Measurements from ENCODE around the gene CCDC174.
A peak's percentile ranks its signal among the peaks of the same experiment; 100 is the strongest.

The CCDC174 gene

GRCh38 chr3:14718539-14718938 lies 67.0 kb downstream of the CCDC174 start:
- Histone ChIP-seq H3K36me3 (ENCODE audit: insufficient read depth, low read length) (peaks cover 42% of the 10 kb centered on the region), H3K4me1 (ENCODE audit: insufficient read depth, low read length, severe bottlenecking) (peaks cover 51% of the 10 kb centered on the region), H3K4me2 (ENCODE audit: low read length) (peak overlapping the region; percentile 44; the same call in 1 of the 2 replicates), H3K9me3 (ENCODE audit: low read length) (no peaks in the 10 kb centered on the region), H4K20me1 (ENCODE audit: insufficient read depth, low read length) (no peaks in the 10 kb centered on the region), H3K27ac (ENCODE audit: low read depth, low read length, poor library complexity, severe bottlenecking) (peak overlapping the region; percentile 78), H3K4me3 (ENCODE audit: low read depth, low read length, poor library complexity, severe bottlenecking) (peak overlapping the region; percentile 15), H3K27me3 (ENCODE audit: insufficient read depth, low read length) (no peaks in the 10 kb centered on the region), H3F3A (ENCODE audit: insufficient read depth, low read length) (no peaks in the 10 kb centered on the region), H3K9me2 (ENCODE audit: low read depth, low read length) (no peaks in the 10 kb centered on the region), H3K79me2 (ENCODE audit: insufficient read depth, low read length) (no peaks in the 10 kb centered on the region), H3K9ac (ENCODE audit: low read length) (peak overlapping the region; percentile 43; the same call in 1 of the 2 replicates), H2AFZ (ENCODE audit: low read length) (no peak overlapping the region; the same call in 1 of the 2 replicates)
- no peak for TF ChIP-seq EZH2 (IDR thresholded peaks at IDR 0.05; ENCODE audit: borderline replicate concordance, low read length)
- TF ChIP-seq CTCF (IDR thresholded peaks at IDR 0.05; ENCODE audit: low read length): no peak

GRCh38 chr3:14719006-14719405 lies 67.4 kb downstream of the CCDC174 start:
- Histone ChIP-seq H3K9me2 (ENCODE audit: low read depth, low read length) (no peaks in the 10 kb centered on the region), H3K27ac (ENCODE audit: low read depth, low read length, poor library complexity, severe bottlenecking) (peak overlapping the region; percentile 78), H3K36me3 (ENCODE audit: insufficient read depth, low read length) (peaks cover 37% of the 10 kb centered on the region), H3F3A (ENCODE audit: insufficient read depth, low read length) (no peaks in the 10 kb centered on the region), H3K9ac (ENCODE audit: low read length) (no peak overlapping the region; the same call in 1 of the 2 replicates), H2AFZ (ENCODE audit: low read length) (no peak overlapping the region), H3K4me2 (ENCODE audit: low read length) (peak overlapping the region; percentile 44; the same call in 1 of the 2 replicates), H3K4me1 (ENCODE audit: insufficient read depth, low read length, severe bottlenecking) (peaks cover 51% of the 10 kb centered on the region), H3K4me3 (ENCODE audit: low read depth, low read length, poor library complexity, severe bottlenecking) (peak overlapping the region; percentile 15), H3K9me3 (ENCODE audit: low read length) (no peaks in the 10 kb centered on the region), H3K27me3 (ENCODE audit: insufficient read depth, low read length) (no peaks in the 10 kb centered on the region), H3K79me2 (ENCODE audit: insufficient read depth, low read length) (no peaks in the 10 kb centered on the region), H4K20me1 (ENCODE audit: insufficient read depth, low read length) (no peaks in the 10 kb centered on the region)
- no peak for TF ChIP-seq EZH2 (IDR thresholded peaks at IDR 0.05; ENCODE audit: borderline replicate concordance, low read length)
- TF ChIP-seq CTCF (IDR thresholded peaks at IDR 0.05; ENCODE audit: low read length): no peak

GRCh38 chr3:14721126-14721864 lies 69.7 kb downstream of the CCDC174 start:
- Histone ChIP-seq H3K36me3 (ENCODE audit: insufficient read depth, low read length) (peaks cover 35% of the 10 kb centered on the region), H3K9me3 (ENCODE audit: low read length) (no peaks in the 10 kb centered on the region), H3K27ac (ENCODE audit: low read depth, low read length, poor library complexity, severe bottlenecking) (peak overlapping the region; percentile 53), H3K4me2 (ENCODE audit: low read length) (no peak overlapping the region), H3K4me1 (ENCODE audit: insufficient read depth, low read length, severe bottlenecking) (peaks cover 51% of the 10 kb centered on the region), H3F3A (ENCODE audit: insufficient read depth, low read length) (no peaks in the 10 kb centered on the region), H2AFZ (ENCODE audit: low read length) (no peak overlapping the region), H3K9me2 (ENCODE audit: low read depth, low read length) (no peaks in the 10 kb centered on the region), H3K9ac (ENCODE audit: low read length) (no peak overlapping the region; the same call in 1 of the 2 replicates), H3K79me2 (ENCODE audit: insufficient read depth, low read length) (no peaks in the 10 kb centered on the region), H3K27me3 (ENCODE audit: insufficient read depth, low read length) (no peaks in the 10 kb centered on the region), H4K20me1 (ENCODE audit: insufficient read depth, low read length) (no peaks in the 10 kb centered on the region), H3K4me3 (ENCODE audit: low read depth, low read length, poor library complexity, severe bottlenecking) (no peak overlapping the region)
- TF ChIP-seq CTCF (IDR thresholded peaks at IDR 0.05; ENCODE audit: low read length): no peak
- TF ChIP-seq EZH2 (IDR thresholded peaks at IDR 0.05; ENCODE audit: borderline replicate concordance, low read length): no peak
